Measurements from ENCODE around the gene EPS8L2.

DNA sequence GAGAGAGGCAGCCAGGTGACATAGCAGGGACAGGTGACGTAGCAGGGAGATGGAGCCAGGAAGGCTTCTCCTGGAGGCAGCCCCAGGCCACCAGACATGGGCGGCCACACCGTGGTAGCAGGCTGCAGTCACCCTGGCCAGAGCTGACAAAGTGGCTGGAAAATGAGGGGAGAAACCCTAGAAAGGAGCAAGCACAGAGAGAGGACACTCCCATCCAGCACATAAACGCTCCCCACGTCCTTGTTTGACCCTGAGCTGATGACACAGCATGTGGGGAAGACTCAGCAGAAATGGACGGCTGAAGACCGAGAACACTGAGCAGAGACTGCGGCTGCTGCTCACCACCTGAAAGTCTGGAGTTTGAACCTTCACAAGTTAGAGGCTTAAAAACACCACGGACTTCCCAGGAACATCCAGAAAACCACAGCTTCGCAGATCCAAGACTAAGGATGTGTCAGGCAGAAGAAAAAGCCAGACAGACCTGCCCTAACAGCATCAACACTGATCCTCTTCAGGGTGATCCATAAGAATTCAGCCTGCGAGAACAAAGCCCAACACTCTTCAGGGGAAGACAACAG is 40.2 kb upstream of the EPS8L2 start:
- TF ChIP-seq, protein P1, sequence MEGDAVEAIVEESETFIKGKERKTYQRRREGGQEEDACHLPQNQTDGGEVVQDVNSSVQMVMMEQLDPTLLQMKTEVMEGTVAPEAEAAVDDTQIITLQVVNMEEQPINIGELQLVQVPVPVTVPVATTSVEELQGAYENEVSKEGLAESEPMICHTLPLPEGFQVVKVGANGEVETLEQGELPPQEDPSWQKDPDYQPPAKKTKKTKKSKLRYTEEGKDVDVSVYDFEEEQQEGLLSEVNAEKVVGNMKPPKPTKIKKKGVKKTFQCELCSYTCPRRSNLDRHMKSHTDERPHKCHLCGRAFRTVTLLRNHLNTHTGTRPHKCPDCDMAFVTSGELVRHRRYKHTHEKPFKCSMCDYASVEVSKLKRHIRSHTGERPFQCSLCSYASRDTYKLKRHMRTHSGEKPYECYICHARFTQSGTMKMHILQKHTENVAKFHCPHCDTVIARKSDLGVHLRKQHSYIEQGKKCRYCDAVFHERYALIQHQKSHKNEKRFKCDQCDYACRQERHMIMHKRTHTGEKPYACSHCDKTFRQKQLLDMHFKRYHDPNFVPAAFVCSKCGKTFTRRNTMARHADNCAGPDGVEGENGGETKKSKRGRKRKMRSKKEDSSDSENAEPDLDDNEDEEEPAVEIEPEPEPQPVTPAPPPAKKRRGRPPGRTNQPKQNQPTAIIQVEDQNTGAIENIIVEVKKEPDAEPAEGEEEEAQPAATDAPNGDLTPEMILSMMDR (tag by site-specific recombination; IDR thresholded peaks at IDR 0.05), result no peak
- TF ChIP-seq PRDM1 (tag by site-specific recombination; IDR thresholded peaks at IDR 0.05) (no peak), YY2 (tag by site-specific recombination; IDR thresholded peaks at IDR 0.05) (no peak), TRIM28 (IDR thresholded peaks at IDR 0.05; ENCODE audit: borderline replicate concordance, low read length) (no peak), ZNF174 (tag by site-specific recombination; IDR thresholded peaks at IDR 0.05) (no peak), PATZ1 (tag by site-specific recombination; IDR thresholded peaks at IDR 0.05) (no peak), YY1 (tag by site-specific recombination; IDR thresholded peaks at IDR 0.05) (no peak), PRDM10 (tag by site-specific recombination; IDR thresholded peaks at IDR 0.05) (no peak)
